Measurements from ENCODE around the gene SHISA2.
A peak's percentile ranks its signal among the peaks of the same experiment; 100 is the strongest.
"Not testable (repeated sequence)": the region's sequence is repeated elsewhere in the genome, so short reads cannot be mapped to it uniquely, and the experiment has no call there.

SHISA2 gene

GRCh38 chr13:26051657-26052311 lies at the start of gene SHISA2:
Gene SHISA2 (minus strand): TSS chr13:26052016. CDS start chr13:26050975, 1,041 bp downstream.
- DNase-seq = peak; percentile 11

DNA sequence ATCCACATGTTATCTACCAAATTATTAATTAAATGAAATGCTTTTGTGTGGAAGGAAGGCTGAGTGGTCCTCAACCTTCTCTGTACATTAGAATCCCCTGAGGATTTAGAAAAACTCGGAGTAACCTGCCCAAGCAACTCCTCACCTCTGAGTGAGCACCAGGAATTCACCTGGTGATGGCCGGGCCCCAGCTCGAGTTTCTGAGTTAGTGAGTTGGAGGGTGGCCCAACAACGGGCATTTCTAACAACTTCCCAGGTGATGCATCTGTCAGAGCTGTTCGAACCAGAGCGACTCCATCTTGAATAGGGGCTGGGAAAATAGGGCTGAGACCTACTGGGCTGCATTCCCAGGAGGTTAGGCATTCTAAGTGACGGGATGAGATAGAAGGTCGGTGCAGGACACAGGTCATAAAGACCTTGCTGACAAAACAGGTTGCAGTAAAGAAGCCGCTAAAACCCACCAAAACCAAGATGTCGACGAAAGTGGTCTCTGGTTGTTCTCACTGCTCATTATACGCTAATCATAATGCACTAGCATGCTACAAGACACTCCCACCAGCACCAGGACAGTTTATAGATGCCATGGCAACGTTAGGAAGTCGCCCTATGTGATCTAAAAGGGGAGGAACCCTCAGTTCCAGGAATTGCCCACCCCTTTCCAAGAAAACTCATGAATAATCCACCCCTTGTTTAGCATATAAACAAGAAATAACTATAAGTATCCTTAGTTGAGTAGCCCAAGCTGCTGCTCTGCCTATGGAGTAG lies 44.2 kb upstream of the SHISA2 start:
- no peak for DNase-seq

GRCh38 chr13:26095338-26095737 lies 43.5 kb upstream of the SHISA2 start:
- no peak for DNase-seq

- not testable (repeated sequence) for DNase-seq
These were observed 25.0 kb upstream of the SHISA2 start for GRCh38 chr13:26076821-26077220.

DNA sequence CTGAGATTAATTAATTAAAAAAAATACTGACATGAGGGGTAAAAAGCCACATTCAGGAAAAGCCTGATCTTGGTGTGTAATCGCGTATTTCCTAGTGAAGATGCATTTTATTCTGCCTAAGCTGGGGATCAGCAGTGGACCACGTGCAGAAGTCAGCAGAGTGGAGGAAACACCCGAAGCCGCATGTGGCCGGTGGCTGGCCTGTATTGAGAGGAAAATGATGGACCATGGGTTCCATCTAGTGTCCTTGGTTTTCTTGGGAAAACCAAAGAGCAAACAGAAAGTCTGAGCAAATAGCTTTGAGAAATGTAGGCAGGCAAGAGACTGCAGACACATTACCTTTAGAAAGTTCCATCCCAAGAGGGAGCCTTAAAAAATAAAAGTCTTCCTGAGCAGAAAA lies 23.7 kb upstream of the SHISA2 start:
- no peak for DNase-seq

- DNase-seq = no peak
These were observed 22.9 kb upstream of the SHISA2 start for GRCh38 chr13:26074706-26075105.

GRCh38 chr13:26072335-26072734 lies 20.5 kb upstream of the SHISA2 start:
- not testable (repeated sequence) for DNase-seq

GRCh38 chr13:26071691-26072090 lies 19.9 kb upstream of the SHISA2 start:
- no peak for DNase-seq

DNA sequence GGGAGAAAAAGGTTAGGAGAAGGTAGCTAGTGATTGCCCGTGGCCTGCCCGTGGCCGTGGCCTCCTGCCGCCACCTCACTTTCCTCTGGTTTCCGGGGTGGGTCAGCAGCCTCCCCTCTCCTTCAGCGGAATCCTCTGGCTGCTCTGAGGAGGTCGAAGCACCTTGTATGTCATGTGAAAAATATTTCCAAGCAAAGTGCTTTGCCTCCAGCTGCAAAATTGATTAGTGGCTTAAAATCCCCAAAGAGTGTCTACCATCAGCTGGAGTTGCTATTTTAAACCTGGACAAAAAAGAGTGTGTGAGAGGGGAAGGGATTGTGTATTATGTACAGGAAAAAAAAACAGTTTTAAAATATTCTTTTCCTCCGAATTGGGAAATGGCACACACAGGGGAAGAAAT lies 17.8 kb upstream of the SHISA2 start:
- not testable (repeated sequence) for DNase-seq

DNA sequence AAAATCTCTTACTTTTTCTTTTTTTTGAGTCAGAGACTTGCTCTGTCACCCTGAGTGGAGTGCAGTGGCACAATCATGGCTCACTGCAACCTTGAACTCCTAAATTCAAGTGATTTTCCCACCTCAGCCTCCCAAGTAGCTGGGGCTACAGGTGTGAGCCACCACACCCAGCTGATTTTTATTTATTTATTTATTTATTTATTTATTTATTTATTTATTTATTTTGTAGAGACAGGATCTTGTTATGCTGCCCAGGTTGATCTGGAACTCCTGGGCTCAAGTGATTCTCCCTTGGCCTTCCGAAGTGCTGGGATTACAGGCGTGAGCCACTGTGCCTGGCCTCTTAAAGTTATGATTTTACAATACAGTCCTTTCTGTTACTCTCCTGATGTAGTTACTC lies 16.6 kb upstream of the SHISA2 start:
- not testable (repeated sequence) for DNase-seq

- no peak for DNase-seq
These were observed 15.8 kb upstream of the SHISA2 start for GRCh38 chr13:26067601-26068000.

GRCh38 chr13:26066492-26066891 lies 14.7 kb upstream of the SHISA2 start:
- DNase-seq = not testable (repeated sequence)

- peak; percentile 38 for DNase-seq
These were observed 11.1 kb upstream of the SHISA2 start for GRCh38 chr13:26062853-26063444.

DNA sequence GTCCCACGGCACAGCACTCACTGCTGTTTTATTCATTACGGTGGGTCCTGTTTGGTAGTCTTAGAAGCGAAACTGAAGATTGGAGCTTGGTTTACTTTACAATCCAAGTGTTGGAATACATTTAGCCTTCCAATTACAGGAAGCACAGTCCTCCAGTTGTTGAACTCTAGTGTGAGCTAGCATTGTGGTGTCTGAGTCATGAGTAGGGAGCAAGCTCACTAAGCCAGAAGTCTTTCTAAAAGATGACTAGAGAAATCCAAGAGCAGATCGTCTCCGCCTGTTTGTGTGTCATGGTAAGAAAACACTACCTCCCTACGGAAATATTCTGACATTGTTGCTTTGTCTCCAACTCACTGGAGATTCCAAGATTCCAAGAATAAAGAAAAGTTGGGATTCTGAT lies 10.1 kb upstream of the SHISA2 start:
- no peak for DNase-seq

DNA sequence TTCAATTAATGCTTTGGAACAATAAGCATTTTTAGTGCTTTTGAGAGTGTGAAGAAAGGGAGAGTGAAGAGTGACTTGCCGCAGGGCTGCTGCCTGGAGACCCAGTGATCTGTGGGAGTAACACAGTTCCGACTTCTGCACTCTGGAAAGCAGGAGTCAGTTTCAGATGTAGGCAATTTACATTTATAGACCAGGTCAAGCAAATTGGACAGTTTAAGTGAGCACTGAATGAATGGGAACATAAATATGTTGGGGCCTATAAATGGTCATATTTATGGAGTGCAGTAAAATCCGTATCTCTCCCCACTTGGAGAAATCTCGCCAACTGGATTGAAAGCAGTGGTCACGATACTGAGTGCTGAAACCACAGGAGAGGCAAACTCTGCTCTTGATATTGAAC lies 9.4 kb upstream of the SHISA2 start:
- no peak for DNase-seq

- no peak for DNase-seq
These were observed 8.5 kb upstream of the SHISA2 start for GRCh38 chr13:26060357-26060756.

- DNase-seq = no peak
These were observed 6.9 kb upstream of the SHISA2 start for GRCh38 chr13:26058704-26059103.

GRCh38 chr13:26054896-26055295 lies 3.1 kb upstream of the SHISA2 start:
- no peak for DNase-seq

GRCh38 chr13:26053418-26053980 lies 1.7 kb upstream of the SHISA2 start:
- DNase-seq = no peak

- DNase-seq = no peak
These were observed 521 bp upstream of the SHISA2 start for GRCh38 chr13:26052337-26052736.

DNA sequence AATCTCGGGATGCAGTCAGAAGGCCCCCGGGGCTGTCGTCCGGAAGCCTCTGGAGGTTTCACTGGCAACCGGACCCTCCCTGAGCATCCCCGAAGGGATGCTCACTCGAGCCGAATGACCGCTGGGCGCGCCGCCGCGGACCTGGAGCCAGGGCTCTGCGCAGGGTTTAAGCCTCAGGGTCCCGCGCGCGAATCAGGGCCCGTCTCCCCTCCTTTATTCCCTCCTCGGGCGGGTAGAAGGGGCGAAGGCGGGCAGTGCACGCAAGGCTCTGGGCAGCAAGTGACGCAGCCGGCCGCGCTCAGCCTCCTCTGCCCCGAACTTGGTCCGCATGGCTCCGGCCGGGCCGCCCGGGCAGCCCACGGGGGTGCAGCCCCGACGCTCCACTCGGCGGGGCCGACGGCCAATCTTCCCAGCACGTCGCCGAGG lies 572 bp downstream of the SHISA2 start:
- no peak for DNase-seq

DNA sequence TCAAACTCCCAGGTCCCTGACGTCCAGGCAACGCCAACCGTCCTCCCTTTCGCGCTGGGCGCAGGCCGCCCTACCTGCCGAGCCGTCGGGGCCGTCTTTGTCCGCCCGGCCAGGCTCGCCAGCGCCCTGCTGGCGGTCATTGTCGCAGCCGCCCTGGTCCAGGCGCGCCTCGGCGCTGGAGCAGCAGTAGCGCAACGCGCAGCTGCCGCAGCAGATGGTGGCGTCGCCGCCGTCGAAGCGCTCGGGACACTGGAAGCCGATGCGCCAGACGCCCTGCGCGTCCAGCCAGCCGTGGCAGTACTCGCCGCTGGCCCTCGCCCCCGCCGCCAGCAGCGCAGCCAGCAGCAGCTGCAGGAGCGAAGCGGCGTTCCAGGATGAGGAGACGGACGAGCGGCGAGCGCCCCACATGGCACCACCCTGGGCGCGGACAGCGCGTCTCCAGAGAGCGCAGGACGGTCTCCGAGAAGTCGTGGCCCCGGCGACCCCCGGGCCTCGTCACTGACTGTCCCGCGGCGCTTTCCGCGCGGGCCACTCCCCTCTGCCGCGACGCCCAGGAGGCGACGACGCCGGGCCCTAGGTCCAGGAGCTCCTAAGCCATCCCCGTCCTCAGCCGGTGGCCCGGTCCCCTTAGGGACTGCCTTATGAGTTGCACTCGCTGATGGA lies 1.1 kb downstream of the SHISA2 start:
- no peak for DNase-seq

- no peak for DNase-seq
These were observed 3.1 kb downstream of the SHISA2 start for GRCh38 chr13:26048741-26049140.

Data from activated CD4-positive, alpha-beta T cell treated with anti-CD3 and anti-CD28 coated beads, Interleukin-2, amount 50 U/mL, for 1 hour (primary cell).